GM19193 (cell line): ENCODE data around the gene ILDR1.

Experiments
- POLR2A ChIP-seq: IDR thresholded peaks from 4 replicates; pipeline ENCODE4 v1.6.1; 2011; ENCODE audit not compliant: insufficient read depth, insufficient read length; ENCODE audit errors: extremely low read depth

Gene ILDR1

GRCh38 chr3:121998611-121999473 is 23.2 kb downstream of the ILDR1 start:
- TF ChIP-seq POLR2A: no peak

GRCh38 chr3:121998030-121998580 is 23.9 kb downstream of the ILDR1 start:
- TF ChIP-seq POLR2A: no peak

DNA sequence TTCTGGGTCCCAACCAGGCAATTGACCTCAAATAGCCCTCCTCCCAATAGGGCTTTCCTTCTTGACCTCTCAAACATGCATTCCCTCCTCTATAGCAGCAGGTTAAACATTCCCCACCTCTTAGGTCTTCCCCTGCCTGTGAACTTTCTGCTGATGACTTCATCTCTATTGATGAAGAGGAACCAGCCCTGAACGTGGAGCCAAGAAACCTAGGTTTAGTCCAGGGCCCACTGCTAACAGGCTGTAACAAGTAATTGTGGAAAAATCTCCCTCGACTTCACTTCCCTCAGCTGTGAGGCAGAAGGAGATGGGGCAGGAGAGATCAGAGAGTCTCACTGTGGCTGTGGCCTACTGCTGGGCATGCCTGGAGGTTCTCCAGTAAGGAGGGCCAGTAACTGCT is 24.7 kb downstream of the ILDR1 start:
- no peak for TF ChIP-seq POLR2A

GRCh38 chr3:121996441-121996840 is 25.6 kb downstream of the ILDR1 start:
- no peak for TF ChIP-seq POLR2A

GRCh38 chr3:121995161-121996137 is 26.6 kb downstream of the ILDR1 start:
- no peak for TF ChIP-seq POLR2A

DNA sequence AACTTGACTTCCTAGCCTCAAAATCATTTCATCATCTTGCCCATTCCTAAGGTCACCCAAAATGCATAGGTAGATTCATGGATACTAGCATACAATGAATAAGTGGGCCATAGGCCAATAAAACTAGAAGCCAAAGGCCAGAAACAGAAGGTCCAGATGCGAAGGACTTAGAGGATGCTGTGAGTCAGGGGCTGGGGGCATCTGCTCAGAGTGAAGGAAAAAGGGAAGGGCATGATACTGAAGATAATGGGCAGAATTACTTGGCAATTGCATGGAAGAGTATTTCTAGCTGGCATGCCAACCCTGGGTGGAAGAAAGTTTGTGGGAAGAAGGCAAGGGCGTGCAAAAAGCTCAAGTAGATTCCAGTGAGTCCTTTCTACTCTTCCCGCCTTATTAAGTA is 27.5 kb downstream of the ILDR1 start:
- no peak for TF ChIP-seq POLR2A

GRCh38 chr3:121992601-121993560 is 29.2 kb downstream of the ILDR1 start:
- TF ChIP-seq POLR2A: no peak

DNA sequence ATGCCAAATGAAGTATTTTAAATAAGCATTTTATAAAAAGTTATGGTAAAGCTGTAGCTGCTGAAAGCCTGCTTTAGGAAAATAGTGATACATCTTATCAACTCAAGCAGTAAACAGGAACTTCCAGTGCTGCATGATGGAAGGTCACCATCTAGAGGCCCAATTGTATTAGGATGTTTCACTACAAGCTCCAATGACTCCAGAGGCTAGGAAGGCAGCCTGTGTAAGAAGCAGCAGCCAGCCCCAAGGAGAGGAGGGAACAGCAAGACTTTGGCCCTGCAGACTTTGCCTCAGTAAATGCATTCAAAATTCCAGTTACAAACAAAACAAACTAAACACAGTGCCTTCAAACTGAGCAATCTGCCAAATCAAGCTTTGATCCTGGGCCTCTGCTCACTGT is 32.1 kb downstream of the ILDR1 start:
- no peak for TF ChIP-seq POLR2A

- TF ChIP-seq POLR2A: no peak
Measured at GRCh38 chr3:121988146-121988545, 33.9 kb downstream of the ILDR1 start.

- no peak for TF ChIP-seq POLR2A
Measured at GRCh38 chr3:121985846-121986245, 36.2 kb downstream of the ILDR1 start.

DNA sequence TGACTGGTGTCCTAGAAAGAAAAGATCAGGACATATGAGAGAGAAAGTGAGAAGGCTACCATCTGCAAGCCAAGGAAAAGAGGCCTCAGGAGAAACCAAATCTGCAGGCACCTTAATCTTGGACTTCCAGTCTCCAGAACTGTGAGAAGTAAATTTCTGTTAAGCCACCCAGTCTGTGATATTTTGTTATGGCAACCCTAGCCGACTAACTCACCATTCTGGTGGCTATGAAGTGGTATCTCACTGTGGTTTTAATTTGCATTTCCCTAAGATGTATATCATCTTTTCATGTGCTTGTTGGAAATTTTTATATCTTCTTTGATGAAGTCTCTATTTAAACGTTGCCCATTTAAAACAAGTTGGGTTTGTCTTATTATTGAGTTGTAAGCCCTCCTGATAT is 40.6 kb downstream of the ILDR1 start:
- TF ChIP-seq POLR2A: no peak

DNA sequence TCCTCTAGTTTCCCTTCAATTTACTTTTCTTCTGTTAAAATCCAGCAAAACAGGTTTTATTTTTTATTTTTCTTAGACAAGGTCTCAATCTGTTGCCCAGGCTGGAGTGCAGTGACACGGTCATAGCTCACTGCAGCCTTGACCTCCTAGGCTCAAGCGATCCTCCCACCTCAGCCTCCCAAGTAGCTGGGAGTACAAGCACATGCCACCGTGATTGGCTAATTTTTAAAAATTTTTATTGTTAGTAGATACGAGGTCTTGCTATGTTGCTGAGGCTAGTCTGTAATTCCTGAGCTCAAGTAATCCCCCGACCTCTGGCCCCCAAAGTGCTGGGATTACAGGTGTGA is 41.6 kb downstream of the ILDR1 start:
- no peak for TF ChIP-seq POLR2A

GRCh38 chr3:121979734-121980449 is 42.2 kb downstream of the ILDR1 start:
- no peak for TF ChIP-seq POLR2A

- TF ChIP-seq POLR2A: no peak
Measured at GRCh38 chr3:121979246-121979645, 42.8 kb downstream of the ILDR1 start.
